HG03342 (cell line): Measurements from ENCODE around the gene HRH3.
A peak's percentile ranks its signal among the peaks of the same experiment; 100 is the strongest.

Experiments
- ATAC-seq: cut with Tn5 transposase; IDR thresholded peaks from one replicate; pipeline ENCODE4 v1.9.1; 2021; ENCODE audit warnings: mild to moderate bottlenecking, moderate library complexity; ENCODE audit not compliant: unreplicated experiment

The HRH3 gene

GRCh38 chr20:62216636-62217566 is 3.2 kb downstream of the HRH3 start:
- no peak for ATAC-seq

DNA sequence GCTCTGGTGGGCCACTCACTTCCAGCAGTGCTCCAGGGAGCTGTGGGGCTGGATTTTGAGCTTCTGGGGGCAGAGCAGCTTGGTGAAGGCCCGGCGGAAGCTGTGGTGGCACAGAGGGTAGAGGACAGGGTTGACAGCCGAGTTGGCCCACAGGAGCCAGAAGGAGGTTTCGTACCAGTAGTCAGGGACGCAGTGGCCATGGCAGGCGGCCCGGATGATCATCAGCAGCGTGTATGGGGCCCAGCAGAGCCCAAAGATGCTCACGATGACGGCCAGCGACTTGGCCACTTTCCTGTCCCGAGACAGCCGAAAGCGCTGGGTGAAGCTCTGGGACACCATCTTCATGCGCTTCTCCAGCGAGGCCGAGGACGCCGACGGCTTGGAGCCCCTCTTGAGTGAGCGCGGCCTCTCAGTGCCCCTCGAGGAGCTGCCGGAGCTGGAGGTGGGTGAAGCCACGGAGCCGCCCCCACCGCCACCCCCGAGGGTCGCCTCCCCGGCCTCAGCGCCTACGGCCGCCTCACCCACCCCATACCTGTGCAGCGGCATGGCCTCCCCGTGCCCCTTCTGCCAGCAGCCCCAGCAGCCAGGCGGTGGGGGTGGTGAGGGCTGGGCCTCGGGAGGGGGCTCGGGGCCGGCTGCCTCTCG is 4.0 kb downstream of the HRH3 start:
- ATAC-seq, result no peak

GRCh38 chr20:62215020-62215990 is 4.8 kb downstream of the HRH3 start:
- ATAC-seq, result no peak

GRCh38 chr20:62214067-62214466 is 6.0 kb downstream of the HRH3 start:
- ATAC-seq, result no peak

- no peak for ATAC-seq
These were observed 7.8 kb downstream of the HRH3 start for GRCh38 chr20:62212299-62212698.

DNA sequence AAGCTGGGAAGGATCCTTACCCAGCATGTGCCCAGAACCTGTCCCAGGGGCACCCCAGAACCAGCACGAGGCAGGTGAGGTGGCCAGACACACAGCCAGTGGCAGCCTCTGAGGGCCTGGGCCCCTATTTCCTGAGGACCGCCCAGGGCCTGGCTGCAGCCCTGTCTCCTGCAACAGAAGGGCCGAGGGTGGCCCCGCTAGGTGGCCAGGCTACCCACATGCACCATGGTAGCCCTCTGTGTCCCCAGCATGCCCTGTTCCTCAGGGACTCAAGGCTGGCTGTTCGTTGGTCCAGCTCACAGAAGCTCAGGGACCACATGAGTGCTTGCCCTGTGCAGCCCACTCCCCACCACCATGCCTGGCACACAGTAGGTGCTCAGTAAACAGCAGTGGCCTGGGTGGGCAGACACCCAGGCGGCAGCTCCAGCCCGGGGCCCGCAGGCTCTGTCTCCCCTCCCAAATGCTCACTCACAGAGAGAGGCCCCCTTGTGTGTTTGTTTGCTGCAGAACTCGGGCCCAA is 8.2 kb downstream of the HRH3 start:
- no peak for ATAC-seq

DNA sequence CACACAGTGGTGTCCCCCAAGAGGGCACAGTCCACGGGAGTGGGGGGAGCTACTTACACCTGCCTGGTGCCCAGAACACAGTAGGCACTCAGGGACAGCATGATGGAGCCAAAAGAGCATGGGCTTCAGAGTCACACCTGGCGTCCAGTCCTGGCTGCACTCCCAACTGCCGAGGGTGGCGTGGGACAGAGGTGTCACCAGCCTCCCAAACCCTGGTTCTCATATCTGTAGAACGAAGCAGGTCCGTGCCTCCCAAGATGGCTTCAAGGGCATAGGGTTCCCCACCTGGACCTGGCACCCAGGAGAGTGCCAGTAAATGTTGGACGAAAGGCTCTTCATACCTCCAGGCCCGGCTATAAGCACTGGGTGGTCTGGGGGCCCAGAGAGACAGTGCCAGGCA is 8.9 kb downstream of the HRH3 start:
- ATAC-seq, result no peak

- no peak for ATAC-seq
These were observed 9.6 kb downstream of the HRH3 start for GRCh38 chr20:62210496-62210855.

DNA sequence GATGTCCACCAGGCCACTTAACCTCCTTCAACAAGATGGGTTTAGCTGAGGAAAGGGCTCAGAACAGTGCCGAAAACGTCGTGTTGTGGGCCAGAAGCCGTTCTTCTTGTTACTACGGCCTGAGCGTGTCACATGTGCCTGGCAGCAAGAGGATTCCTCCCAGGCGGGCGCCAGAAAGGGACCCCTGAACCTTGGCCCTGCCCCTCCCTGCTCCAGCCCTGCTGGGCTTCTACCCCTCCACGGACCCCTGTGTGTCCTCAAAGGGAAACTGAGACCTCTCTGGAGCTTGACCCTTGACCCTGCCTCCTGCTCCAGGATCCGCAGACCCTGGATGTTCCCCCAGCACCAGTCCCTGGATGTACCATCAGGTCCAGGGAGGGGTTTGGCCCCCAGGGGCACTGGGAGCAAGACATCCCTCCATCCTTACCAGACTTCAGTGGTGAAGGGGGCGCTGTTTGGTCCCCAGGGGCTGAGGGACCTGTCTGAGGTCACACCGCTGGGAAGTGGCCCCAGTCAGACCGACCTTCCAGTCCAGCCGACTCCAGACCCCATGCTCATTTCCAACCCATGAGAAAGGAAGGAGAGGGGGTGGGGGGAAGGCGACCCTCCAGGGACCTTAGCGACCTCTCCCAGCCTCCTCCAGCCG is 10.1 kb downstream of the HRH3 start:
- ATAC-seq, result no peak

DNA sequence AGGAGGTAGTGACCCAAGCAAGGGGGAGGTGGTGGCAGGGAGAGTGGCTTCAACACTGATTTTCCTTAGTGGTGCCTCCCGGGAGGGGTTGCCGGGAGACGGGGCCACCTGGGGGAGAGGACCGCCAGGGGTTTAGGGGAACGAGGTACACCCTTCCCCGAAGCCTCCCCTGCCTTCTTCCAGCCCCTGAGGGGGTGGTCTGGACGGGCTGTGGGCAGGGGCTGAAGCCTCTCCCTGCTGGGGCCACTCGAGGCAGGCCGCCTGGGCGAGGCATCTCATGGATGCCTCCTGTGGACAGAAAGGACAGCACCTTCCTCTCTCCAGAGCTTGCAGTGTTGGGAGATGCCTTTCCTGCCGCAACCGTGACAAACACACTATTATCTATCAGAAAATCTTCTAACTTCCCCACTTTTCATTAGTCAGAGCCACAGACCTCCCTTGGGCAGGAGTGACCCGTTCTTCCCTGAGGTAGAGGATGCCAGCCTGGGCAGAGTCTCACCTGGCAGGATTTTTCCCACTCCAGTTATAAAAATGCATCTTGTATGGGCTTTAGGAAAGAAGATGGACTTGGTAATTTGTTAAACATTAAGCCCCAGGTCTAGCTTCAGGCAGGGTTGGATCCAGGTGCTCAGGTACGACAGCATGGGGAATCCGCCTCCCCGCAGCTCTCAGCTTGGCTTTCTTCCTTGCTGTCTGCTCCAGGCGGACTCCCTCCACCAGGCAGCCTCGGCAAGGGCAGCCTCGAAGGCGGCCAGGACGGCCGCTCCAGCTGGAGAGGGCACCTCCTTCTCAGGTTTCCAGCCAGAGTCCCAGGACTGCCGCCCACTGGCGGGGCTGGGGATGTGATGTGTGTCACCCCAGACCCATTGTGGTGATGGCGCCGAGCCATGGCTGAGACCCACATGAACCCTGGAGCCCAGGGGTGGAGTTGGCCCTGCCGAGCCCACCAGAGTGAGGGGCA is 11.0 kb downstream of the HRH3 start:
- ATAC-seq, result no peak

DNA sequence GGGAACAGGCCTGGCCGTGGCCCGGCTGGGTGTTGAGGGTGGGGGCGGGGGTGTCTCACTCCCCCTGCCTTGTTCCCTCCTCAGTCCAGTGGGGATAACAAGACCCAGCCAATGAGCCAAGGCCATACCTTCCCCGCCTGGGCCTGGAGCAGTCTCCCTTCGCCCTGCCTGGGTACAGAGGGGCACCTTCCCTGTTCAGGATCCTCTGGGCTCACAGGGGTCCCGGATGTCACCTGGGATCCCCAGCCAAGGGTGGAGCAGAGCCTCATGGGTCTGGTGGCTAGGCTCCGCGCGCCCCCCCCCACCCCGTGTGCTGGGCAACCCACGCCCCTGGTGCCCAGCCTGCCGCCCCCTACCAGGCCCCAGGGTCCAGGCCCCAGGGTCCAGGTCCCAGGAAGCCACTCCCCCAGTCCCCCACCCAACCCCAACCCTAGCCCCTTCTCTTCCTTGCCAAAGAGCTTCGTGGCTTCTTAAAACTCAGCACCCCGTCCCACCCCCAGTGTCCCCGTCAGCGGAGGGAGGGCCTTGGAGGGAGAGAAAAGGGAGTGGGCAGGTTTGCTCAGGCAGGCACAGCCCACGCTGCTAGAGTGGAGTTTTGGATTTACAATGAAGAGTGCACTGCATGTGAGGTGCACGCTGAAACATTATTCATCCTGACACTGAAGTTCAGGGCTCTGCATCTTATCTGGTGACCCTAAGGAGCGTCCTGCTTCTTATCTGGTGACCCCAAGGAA is 11.8 kb downstream of the HRH3 start:
- ATAC-seq, result no peak

DNA sequence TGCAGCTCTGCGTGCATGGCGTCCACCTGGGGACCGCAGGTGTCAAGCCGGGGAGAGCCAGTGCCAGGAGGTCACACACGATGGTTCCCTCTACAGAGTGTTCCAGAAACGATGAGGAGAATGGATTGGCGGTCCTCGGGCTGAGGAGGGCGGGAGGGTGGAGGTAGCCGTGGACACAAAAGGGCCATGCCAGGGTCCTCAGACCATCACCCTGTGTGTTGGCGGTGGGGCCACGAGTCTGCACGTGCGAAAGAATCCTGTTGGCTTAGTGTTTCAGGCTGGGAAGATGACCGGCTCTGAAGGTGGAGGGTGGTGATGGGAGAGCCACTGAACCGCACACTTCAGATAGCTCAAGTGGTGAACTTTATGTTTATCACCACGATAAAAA is 13.7 kb downstream of the HRH3 start:
- ATAC-seq, result no peak

- ATAC-seq, result no peak
These were observed 14.3 kb downstream of the HRH3 start for GRCh38 chr20:62205618-62206387.

DNA sequence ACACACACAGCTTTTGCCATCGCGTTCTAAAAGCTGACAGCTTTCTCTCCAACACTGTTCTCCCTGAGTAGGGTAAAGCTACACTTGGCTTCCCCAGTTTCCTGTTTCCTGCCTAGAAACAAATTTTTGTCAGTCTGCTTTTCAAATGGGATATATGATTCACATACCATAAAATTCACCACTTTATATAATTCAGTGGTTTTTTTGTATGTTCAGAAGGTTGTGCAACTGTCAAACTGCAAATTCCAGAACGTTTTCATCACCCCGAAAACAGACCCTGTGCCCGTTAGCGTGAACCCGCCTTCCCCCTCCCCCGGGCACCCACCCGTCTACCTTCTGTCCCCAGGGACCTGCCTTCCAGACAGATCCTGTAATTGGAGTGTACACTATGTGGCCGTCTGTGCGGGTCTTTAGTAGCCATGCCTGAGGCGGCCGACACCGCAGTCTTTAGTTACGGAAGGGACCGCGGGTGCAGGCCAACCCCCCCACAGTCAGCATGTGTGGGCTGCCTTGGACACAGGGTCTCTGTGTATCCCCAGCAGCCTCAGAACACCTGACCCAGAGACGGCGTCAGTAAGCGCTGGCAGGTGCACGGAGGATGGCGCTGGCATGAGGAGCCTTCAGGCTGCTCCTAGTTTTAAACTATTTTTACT is 16.6 kb downstream of the HRH3 start:
- no peak for ATAC-seq

DNA sequence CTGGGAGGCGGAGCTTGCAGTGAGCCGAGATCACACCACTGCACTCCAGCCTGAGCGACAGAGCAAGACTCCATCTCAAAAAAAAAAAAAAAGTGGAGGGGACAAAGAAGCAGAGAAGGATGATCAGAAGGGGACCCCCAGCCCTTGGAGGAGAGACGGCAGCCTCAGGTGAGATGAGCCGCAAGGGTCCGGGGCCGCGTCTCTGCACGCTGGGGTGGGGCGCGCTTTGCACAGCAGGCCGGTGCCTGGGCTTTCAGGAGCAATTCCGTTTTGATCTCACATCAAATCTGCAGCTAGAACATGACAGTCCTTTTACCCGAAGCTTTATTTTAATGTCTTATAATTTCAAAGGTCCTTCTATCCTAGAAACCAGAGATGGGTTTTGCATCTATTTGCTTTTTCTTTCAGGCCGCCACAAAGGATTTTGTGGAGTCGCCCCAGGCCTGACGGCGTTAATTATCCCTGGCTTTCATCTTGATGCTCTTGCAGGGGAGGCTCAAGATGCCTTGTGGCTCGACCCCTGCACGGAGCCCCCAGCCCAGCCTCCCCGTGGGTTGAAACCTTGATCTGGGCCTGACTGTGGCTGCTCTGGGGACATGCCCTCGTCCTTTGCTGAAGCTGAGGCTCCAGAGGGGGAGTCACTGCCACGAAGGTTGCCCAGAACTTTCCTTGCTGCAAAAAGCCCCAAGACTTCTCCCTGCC is 17.3 kb downstream of the HRH3 start:
- no peak for ATAC-seq

- peak; percentile 17 for ATAC-seq
These were observed 18.0 kb downstream of the HRH3 start for GRCh38 chr20:62202083-62202395.
